ENCODE data around the gene KCNA2.

The KCNA2 gene

GRCh38 chr1:110628323-110629105, 22.4 kb upstream of the KCNA2 start:
- no peak for TF ChIP-seq CTCF (IDR thresholded peaks at IDR 0.05; ENCODE audit: low read depth, low read length)
- DNase-seq (ENCODE audit: low read depth in 2 of 2) = no peak
- H3K4me3 ChIP-seq (replicated peaks in 1 of 2; ENCODE audit: low read depth in 2 of 2, low read length in 2 of 2) = no peak overlapping the region

DNA sequence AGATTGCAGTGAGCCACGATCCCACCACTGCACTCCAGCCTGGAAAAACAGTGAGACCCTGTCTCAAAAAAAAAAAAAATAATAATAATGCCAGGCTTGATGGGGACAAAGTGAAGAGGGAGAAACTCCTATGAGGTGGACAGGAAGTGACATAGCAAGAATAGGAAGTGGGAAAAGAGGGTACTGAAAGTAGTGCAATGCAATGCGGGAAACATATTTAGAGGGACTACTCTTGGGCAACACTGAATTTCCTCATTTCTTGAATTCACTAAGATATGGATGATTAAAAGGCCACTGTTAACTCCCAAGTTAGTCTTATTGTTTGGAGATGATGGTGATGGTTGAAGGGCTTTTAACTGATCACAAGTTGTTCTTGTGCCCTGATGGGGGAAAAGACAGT, 21.6 kb upstream of the KCNA2 start:
- no peak for TF ChIP-seq CTCF (IDR thresholded peaks at IDR 0.05; ENCODE audit: low read depth, low read length)
- no peak for DNase-seq (ENCODE audit: low read depth in 2 of 2)
- H3K4me3 ChIP-seq (replicated peaks in 1 of 2; ENCODE audit: low read depth in 2 of 2, low read length in 2 of 2) = no peak overlapping the region

DNA sequence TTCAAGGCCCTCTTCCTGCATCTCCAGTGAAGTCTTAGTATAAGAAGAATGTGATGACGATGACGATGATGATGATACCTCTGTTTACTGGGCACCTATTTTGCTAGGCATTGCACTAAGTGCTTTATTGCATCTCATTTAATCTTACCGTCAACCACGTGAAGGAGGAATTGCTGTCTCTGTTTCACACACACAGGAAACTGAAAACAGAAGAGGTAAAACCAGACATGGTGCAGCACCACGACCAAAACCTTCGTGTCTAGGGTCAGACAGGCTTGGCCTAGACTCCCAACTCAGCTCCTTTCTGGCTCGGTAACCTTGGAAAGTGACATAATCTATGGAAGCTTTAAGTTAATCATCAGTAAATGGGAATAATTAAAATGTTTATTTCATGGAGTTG, 20.7 kb upstream of the KCNA2 start:
- no peak for TF ChIP-seq CTCF (IDR thresholded peaks at IDR 0.05; ENCODE audit: low read depth, low read length)
- no peak for DNase-seq (ENCODE audit: low read depth in 2 of 2)
- no peak overlapping the region for H3K4me3 ChIP-seq (replicated peaks in 1 of 2; ENCODE audit: low read depth in 2 of 2, low read length in 2 of 2)

- TF ChIP-seq CTCF (IDR thresholded peaks at IDR 0.05; ENCODE audit: low read depth, low read length) = no peak
- no peak overlapping the region for H3K4me3 ChIP-seq (replicated peaks in 1 of 2; ENCODE audit: low read depth in 2 of 2, low read length in 2 of 2)
- DNase-seq (ENCODE audit: low read depth in 2 of 2) = no peak
These were observed 14.5 kb upstream of the KCNA2 start for GRCh38 chr1:110620686-110621085.

DNA sequence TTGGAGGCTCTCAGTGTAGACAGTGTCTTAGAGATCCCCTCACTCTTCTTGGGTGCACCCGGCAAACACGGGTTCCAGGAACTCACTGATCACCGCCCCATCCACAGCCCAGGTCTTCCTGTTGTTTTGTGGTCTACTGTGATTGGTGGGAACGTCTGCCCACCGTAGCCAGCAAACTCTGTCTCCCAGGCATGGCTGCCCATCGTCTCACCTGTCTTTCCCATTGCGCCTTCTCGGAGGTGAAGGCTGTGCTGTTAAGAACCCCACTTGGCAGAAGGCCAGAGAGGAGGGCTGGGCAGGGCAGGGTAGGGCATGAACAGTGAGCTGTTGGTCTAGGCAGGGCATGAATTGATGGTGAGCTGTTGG, 14.1 kb upstream of the KCNA2 start:
- no peak for TF ChIP-seq CTCF (IDR thresholded peaks at IDR 0.05; ENCODE audit: low read depth, low read length)
- H3K4me3 ChIP-seq (replicated peaks in 1 of 2; ENCODE audit: low read depth in 2 of 2, low read length in 2 of 2) = no peak overlapping the region
- DNase-seq (ENCODE audit: low read depth in 2 of 2) = no peak

DNA sequence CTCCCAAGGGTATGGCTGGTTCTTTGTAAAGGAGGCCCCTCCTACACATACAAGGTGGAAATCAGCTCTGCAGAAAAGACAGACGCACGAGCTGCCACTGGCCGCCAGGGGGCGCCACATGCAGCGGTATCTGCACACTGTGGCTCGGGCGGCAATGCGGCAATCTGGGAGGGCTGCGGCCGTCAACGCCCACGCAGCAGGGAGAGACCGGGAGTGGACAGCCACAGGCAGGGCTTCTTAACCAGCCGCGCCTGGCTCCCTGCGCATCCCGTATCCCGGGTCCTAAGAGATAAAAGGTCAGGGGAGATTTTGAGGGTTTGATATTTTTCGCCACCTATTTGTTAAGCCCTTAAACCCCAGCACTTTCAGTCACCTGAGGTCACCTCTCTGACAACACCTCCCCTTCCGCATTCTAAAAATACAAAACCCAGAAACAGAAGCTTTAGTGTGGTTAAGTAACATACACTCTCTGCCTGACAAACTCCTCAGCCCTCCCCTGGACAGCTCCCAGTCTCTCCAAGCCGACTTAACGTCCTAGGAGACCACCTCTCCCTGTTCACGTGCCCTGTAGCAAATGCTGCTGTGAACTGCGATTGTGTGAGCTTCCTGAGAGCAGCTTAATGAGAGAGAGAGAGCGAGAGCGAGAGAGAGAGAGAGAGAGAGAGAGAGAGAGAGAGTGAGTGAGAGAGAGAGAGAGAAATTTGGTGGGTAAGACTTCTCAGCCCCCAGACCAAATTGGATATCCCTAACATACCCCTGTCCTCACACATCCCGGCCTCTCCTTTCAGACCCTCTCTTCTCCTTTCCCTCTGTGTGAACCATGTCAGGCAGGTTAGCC, 13.5 kb upstream of the KCNA2 start:
- peak; percentile 89 for TF ChIP-seq CTCF (IDR thresholded peaks at IDR 0.05; ENCODE audit: low read depth, low read length)
- DNase-seq (ENCODE audit: low read depth in 2 of 2) = peak; percentile 60 to 70
- H3K4me3 ChIP-seq (replicated peaks in 1 of 2; ENCODE audit: low read depth in 2 of 2, low read length in 2 of 2) = no peak overlapping the region
